IPS-NIHi7 (cell line): ENCODE results near the gene ALAS1.
A peak's percentile ranks its signal among the peaks of the same experiment; 100 is the strongest.

Experiments used
- DNase-seq: peaks from one replicate; pipeline ENCODE4 v3.0.0; 2012; ENCODE audit warnings: mixed read lengths; ENCODE audit errors: extremely low spot score

The ALAS1 gene

GRCh38 chr3:52220380-52221026 is 22.5 kb downstream of the ALAS1 start:
- DNase-seq, result peak; percentile 91

GRCh38 chr3:52221141-52221562 is 23.2 kb downstream of the ALAS1 start:
- DNase-seq, result no peak

GRCh38 chr3:52221563-52222318 is 23.8 kb downstream of the ALAS1 start:
- no peak for DNase-seq

GRCh38 chr3:52222319-52223221 is 24.6 kb downstream of the ALAS1 start:
- DNase-seq, result no peak

- DNase-seq, result no peak
These were observed 25.8 kb downstream of the ALAS1 start for GRCh38 chr3:52223449-52224408.

GRCh38 chr3:52225452-52226228 is 27.7 kb downstream of the ALAS1 start, which contains the start of gene TLR9:
TSS of gene TLR9 (minus strand) at chr3:52225645. CDS start at chr3:52225529, 116 bp downstream.
- DNase-seq, result no peak

GRCh38 chr3:52226229-52226817 is 28.4 kb downstream of the ALAS1 start:
- no peak for DNase-seq

- no peak for DNase-seq
These were observed 29.2 kb downstream of the ALAS1 start for GRCh38 chr3:52227117-52227516.

- DNase-seq, result no peak
These were observed 29.8 kb downstream of the ALAS1 start for GRCh38 chr3:52227766-52228165.

- DNase-seq, result no peak
These were observed 30.3 kb downstream of the ALAS1 start for GRCh38 chr3:52228266-52228665.

- no peak for DNase-seq
These were observed 30.9 kb downstream of the ALAS1 start for GRCh38 chr3:52228751-52229291.

- no peak for DNase-seq
These were observed 31.7 kb downstream of the ALAS1 start for GRCh38 chr3:52229656-52230055.

- no peak for DNase-seq
These were observed 32.5 kb downstream of the ALAS1 start for GRCh38 chr3:52230461-52230860.

- DNase-seq, result no peak
These were observed 33.0 kb downstream of the ALAS1 start for GRCh38 chr3:52230889-52231499.

- peak; percentile 81 for DNase-seq
These were observed 33.7 kb downstream of the ALAS1 start for GRCh38 chr3:52231502-52232278.

- no peak for DNase-seq
These were observed 34.5 kb downstream of the ALAS1 start for GRCh38 chr3:52232279-52233107.

- DNase-seq, result no peak
These were observed 35.2 kb downstream of the ALAS1 start for GRCh38 chr3:52233108-52233591.
